ENCODE results near the gene PKDCC.

PKDCC gene

GRCh38 chr2:42012137-42012536 lies 35.7 kb upstream of the PKDCC start:
- Histone ChIP-seq H3K4me1 (ENCODE audit: control insufficient read depth, insufficient read depth, low read length) (no peaks in the 10 kb centered on the region), H3K36me3 (ENCODE audit: control insufficient read depth, insufficient read depth, low read length) (no peaks in the 10 kb centered on the region), H3K27me3 (ENCODE audit: control insufficient read depth, insufficient read depth, low read length) (no peaks in the 10 kb centered on the region), H3K27ac (ENCODE audit: low read depth, low read length) (no peak overlapping the region), H3K9me3 (ENCODE audit: control insufficient read depth, insufficient read depth, low read length) (peaks cover 3% of the 10 kb centered on the region; the same call in 1 of the 2 replicates), H3K9ac (ENCODE audit: low read depth, low read length) (no peak overlapping the region), H3K4me3 (ENCODE audit: low read depth, low read length) (no peak overlapping the region)

GRCh38 chr2:42012651-42013050 lies 35.2 kb upstream of the PKDCC start:
- Histone ChIP-seq H3K27ac (ENCODE audit: low read depth, low read length) (no peak overlapping the region), H3K27me3 (ENCODE audit: control insufficient read depth, insufficient read depth, low read length) (no peaks in the 10 kb centered on the region), H3K9me3 (ENCODE audit: control insufficient read depth, insufficient read depth, low read length) (peaks cover 3% of the 10 kb centered on the region; the same call in 1 of the 2 replicates), H3K9ac (ENCODE audit: low read depth, low read length) (no peak overlapping the region), H3K4me1 (ENCODE audit: control insufficient read depth, insufficient read depth, low read length) (no peaks in the 10 kb centered on the region), H3K4me3 (ENCODE audit: low read depth, low read length) (no peak overlapping the region), H3K36me3 (ENCODE audit: control insufficient read depth, insufficient read depth, low read length) (no peaks in the 10 kb centered on the region)

- Histone ChIP-seq H3K27ac (ENCODE audit: low read depth, low read length) (no peak overlapping the region), H3K9ac (ENCODE audit: low read depth, low read length) (no peak overlapping the region), H3K4me3 (ENCODE audit: low read depth, low read length) (no peak overlapping the region), H3K9me3 (ENCODE audit: control insufficient read depth, insufficient read depth, low read length) (peaks cover 3% of the 10 kb centered on the region; the same call in 1 of the 2 replicates), H3K4me1 (ENCODE audit: control insufficient read depth, insufficient read depth, low read length) (no peaks in the 10 kb centered on the region), H3K27me3 (ENCODE audit: control insufficient read depth, insufficient read depth, low read length) (no peaks in the 10 kb centered on the region), H3K36me3 (ENCODE audit: control insufficient read depth, insufficient read depth, low read length) (no peaks in the 10 kb centered on the region)
Measured at GRCh38 chr2:42013409-42013808, 34.4 kb upstream of the PKDCC start.

- Histone ChIP-seq H3K4me3 (ENCODE audit: low read depth, low read length) (no peak overlapping the region), H3K9me3 (ENCODE audit: control insufficient read depth, insufficient read depth, low read length) (no peaks in the 10 kb centered on the region; the same call in 1 of the 2 replicates), H3K4me1 (ENCODE audit: control insufficient read depth, insufficient read depth, low read length) (peaks cover 20% of the 10 kb centered on the region), H3K36me3 (ENCODE audit: control insufficient read depth, insufficient read depth, low read length) (no peaks in the 10 kb centered on the region), H3K27ac (ENCODE audit: low read depth, low read length) (no peak overlapping the region), H3K9ac (ENCODE audit: low read depth, low read length) (no peak overlapping the region), H3K27me3 (ENCODE audit: control insufficient read depth, insufficient read depth, low read length) (no peaks in the 10 kb centered on the region)
Measured at GRCh38 chr2:42021464-42021863, 26.4 kb upstream of the PKDCC start.

- H3K9ac ChIP-seq (ENCODE audit: low read depth, low read length) = no peak overlapping the region
- H3K9me3 ChIP-seq (ENCODE audit: control insufficient read depth, insufficient read depth, low read length) = no peaks in the 10 kb centered on the region
- H3K27ac ChIP-seq (ENCODE audit: low read depth, low read length) = peak overlapping the region; percentile 39
- H3K4me1 ChIP-seq (ENCODE audit: control insufficient read depth, insufficient read depth, low read length) = peaks cover 33% of the 10 kb centered on the region
- H3K27me3 ChIP-seq (ENCODE audit: control insufficient read depth, insufficient read depth, low read length) = peaks cover 3% of the 10 kb centered on the region; the same call in 1 of the 2 replicates
- no peak overlapping the region for H3K4me3 ChIP-seq (ENCODE audit: low read depth, low read length)
- H3K36me3 ChIP-seq (ENCODE audit: control insufficient read depth, insufficient read depth, low read length) = no peaks in the 10 kb centered on the region
Measured at GRCh38 chr2:42025151-42025582, 22.7 kb upstream of the PKDCC start.

- Histone ChIP-seq H3K27me3 (ENCODE audit: control insufficient read depth, insufficient read depth, low read length) (peaks cover 8% of the 10 kb centered on the region), H3K9ac (ENCODE audit: low read depth, low read length) (no peak overlapping the region), H3K4me3 (ENCODE audit: low read depth, low read length) (no peak overlapping the region), H3K36me3 (ENCODE audit: control insufficient read depth, insufficient read depth, low read length) (no peaks in the 10 kb centered on the region), H3K27ac (ENCODE audit: low read depth, low read length) (no peak overlapping the region), H3K9me3 (ENCODE audit: control insufficient read depth, insufficient read depth, low read length) (no peaks in the 10 kb centered on the region), H3K4me1 (ENCODE audit: control insufficient read depth, insufficient read depth, low read length) (peaks cover 41% of the 10 kb centered on the region)
Measured at GRCh38 chr2:42026272-42026671, 21.5 kb upstream of the PKDCC start.

GRCh38 chr2:42028571-42029148 lies 19.2 kb upstream of the PKDCC start:
- H3K9me3 ChIP-seq (ENCODE audit: control insufficient read depth, insufficient read depth, low read length) = no peaks in the 10 kb centered on the region
- no peak overlapping the region for H3K9ac ChIP-seq (ENCODE audit: low read depth, low read length)
- H3K4me1 ChIP-seq (ENCODE audit: control insufficient read depth, insufficient read depth, low read length) = peaks cover 53% of the 10 kb centered on the region
- H3K27me3 ChIP-seq (ENCODE audit: control insufficient read depth, insufficient read depth, low read length) = peaks cover 13% of the 10 kb centered on the region
- no peak overlapping the region for H3K4me3 ChIP-seq (ENCODE audit: low read depth, low read length)
- H3K27ac ChIP-seq (ENCODE audit: low read depth, low read length) = no peak overlapping the region
- H3K36me3 ChIP-seq (ENCODE audit: control insufficient read depth, insufficient read depth, low read length) = no peaks in the 10 kb centered on the region

- Histone ChIP-seq H3K4me1 (ENCODE audit: control insufficient read depth, insufficient read depth, low read length) (peaks cover 53% of the 10 kb centered on the region), H3K9ac (ENCODE audit: low read depth, low read length) (no peak overlapping the region), H3K36me3 (ENCODE audit: control insufficient read depth, insufficient read depth, low read length) (no peaks in the 10 kb centered on the region), H3K27me3 (ENCODE audit: control insufficient read depth, insufficient read depth, low read length) (peaks cover 13% of the 10 kb centered on the region), H3K9me3 (ENCODE audit: control insufficient read depth, insufficient read depth, low read length) (no peaks in the 10 kb centered on the region), H3K27ac (ENCODE audit: low read depth, low read length) (no peak overlapping the region), H3K4me3 (ENCODE audit: low read depth, low read length) (no peak overlapping the region)
Measured at GRCh38 chr2:42029171-42029570, 18.6 kb upstream of the PKDCC start.

- peaks cover 49% of the 10 kb centered on the region for H3K4me1 ChIP-seq (ENCODE audit: control insufficient read depth, insufficient read depth, low read length)
- no peaks in the 10 kb centered on the region for H3K9me3 ChIP-seq (ENCODE audit: control insufficient read depth, insufficient read depth, low read length)
- H3K9ac ChIP-seq (ENCODE audit: low read depth, low read length) = no peak overlapping the region
- no peaks in the 10 kb centered on the region for H3K36me3 ChIP-seq (ENCODE audit: control insufficient read depth, insufficient read depth, low read length)
- H3K4me3 ChIP-seq (ENCODE audit: low read depth, low read length) = no peak overlapping the region
- peak overlapping the region; percentile 70 for H3K27ac ChIP-seq (ENCODE audit: low read depth, low read length)
- H3K27me3 ChIP-seq (ENCODE audit: control insufficient read depth, insufficient read depth, low read length) = peaks cover 13% of the 10 kb centered on the region
Measured at GRCh38 chr2:42029639-42030199, 18.1 kb upstream of the PKDCC start.

GRCh38 chr2:42030200-42030759 lies 17.5 kb upstream of the PKDCC start:
- H3K9me3 ChIP-seq (ENCODE audit: control insufficient read depth, insufficient read depth, low read length) = no peaks in the 10 kb centered on the region
- H3K9ac ChIP-seq (ENCODE audit: low read depth, low read length) = 0 out of 2 replicates have a peak overlapping the region, but pooled peaks have one; percentile 33
- H3K36me3 ChIP-seq (ENCODE audit: control insufficient read depth, insufficient read depth, low read length) = no peaks in the 10 kb centered on the region
- peaks cover 13% of the 10 kb centered on the region for H3K27me3 ChIP-seq (ENCODE audit: control insufficient read depth, insufficient read depth, low read length)
- H3K4me3 ChIP-seq (ENCODE audit: low read depth, low read length) = no peak overlapping the region
- H3K4me1 ChIP-seq (ENCODE audit: control insufficient read depth, insufficient read depth, low read length) = peaks cover 44% of the 10 kb centered on the region
- H3K27ac ChIP-seq (ENCODE audit: low read depth, low read length) = peak overlapping the region; percentile 70

- Histone ChIP-seq H3K36me3 (ENCODE audit: control insufficient read depth, insufficient read depth, low read length) (no peaks in the 10 kb centered on the region), H3K4me3 (ENCODE audit: low read depth, low read length) (no peak overlapping the region), H3K4me1 (ENCODE audit: control insufficient read depth, insufficient read depth, low read length) (peaks cover 39% of the 10 kb centered on the region), H3K9me3 (ENCODE audit: control insufficient read depth, insufficient read depth, low read length) (no peaks in the 10 kb centered on the region), H3K27me3 (ENCODE audit: control insufficient read depth, insufficient read depth, low read length) (peaks cover 13% of the 10 kb centered on the region), H3K9ac (ENCODE audit: low read depth, low read length) (no peak overlapping the region), H3K27ac (ENCODE audit: low read depth, low read length) (peak overlapping the region; percentile 37)
Measured at GRCh38 chr2:42030829-42031228, 17.0 kb upstream of the PKDCC start.

Measured in HUES48 (cell line).